ENCODE data around the gene PHOX2A. TPM values are rescaled to one million over a fixed set of nuclear protein-coding genes. Genes with fewer than 3 reads are reported as not detected.

The PHOX2A gene
- polyA plus RNA-seq, 3 donors: not detected

DNA sequence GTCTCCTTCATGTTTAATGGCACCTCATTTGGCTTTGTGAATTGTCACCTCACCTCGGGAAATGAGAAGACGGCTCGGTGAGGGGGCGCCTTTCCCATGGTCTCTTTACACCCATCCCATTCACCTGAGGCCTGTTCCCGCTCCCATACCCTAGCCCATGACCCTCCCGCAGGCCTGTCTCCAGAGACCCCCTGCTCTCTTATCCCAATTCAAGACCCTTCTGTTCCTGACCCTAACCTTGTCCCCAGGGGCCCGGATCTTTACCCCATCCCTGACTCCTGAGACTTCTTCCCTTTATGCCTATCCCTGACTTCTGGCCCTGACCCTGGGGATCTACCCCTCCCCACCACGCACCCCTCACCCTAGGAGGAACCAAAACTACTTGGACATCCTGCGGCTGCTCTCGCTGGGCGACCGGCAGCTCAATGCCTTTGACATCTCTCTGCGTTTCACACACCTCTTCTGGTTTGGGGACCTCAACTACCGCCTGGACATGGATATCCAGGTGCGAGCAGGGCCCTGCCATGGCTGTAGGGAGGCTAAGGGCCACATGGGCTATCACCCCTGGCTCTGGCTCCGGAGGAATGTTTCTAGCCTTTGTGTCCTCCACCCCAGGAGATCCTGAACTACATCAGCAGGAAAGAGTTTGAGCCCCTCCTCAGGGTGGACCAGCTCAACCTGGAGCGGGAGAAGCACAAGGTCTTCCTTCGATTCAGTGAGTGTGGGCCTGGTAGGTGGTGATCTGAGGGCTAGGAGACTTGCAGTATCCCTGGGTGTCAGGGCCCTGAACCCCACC, 11.5 kb downstream of the PHOX2A start:
- peaks cover 4% of the 10 kb centered on the region for H3K79me2 ChIP-seq (ENCODE audit: insufficient read depth, low read length)
- Mint-ChIP-seq H3K9me3 (no peaks in the 10 kb centered on the region), H3K36me3 (peaks cover 91 to 100% of the 10 kb centered on the region in 2 donors), H3K27ac (peak overlapping the region in 2 of 7 donors; percentile 55 to 87), H3K4me3 (no peak overlapping the region), H3K4me1 (peaks cover 26% of the 10 kb centered on the region), H3K27me3 (ENCODE audit: low read depth in 3 of 3) (peaks cover 2 to 4% (median 4%) of the 10 kb centered on the region in 3 donors)
- 86% methylated on average over 16 of the region's 18 CpGs for WGBS (ENCODE audit: insufficient coverage)
- no peak overlapping the region for H3K27ac ChIP-seq (ENCODE audit: low read depth in 1 of 2, low read length in 2 of 2)
- H3K4me3 ChIP-seq (replicated peaks in 1 of 3; ENCODE audit: low read depth in 2 of 3, low read length in 3 of 3): no peak overlapping the region
- H3K4me2 ChIP-seq (replicated peaks; ENCODE audit: extremely low read depth, low read length, poor library complexity, severe bottlenecking): no peak overlapping the region
- intact Hi-C loops (cut with micrococcal nuclease): no loop called here
- H3K9ac ChIP-seq (ENCODE audit: insufficient read depth, low read length, poor library complexity, severe bottlenecking): no peak overlapping the region
- no peaks in the 10 kb centered on the region for H3K4me1 ChIP-seq (ENCODE audit: control insufficient read depth in 1 of 2, insufficient read depth in 2 of 2, low read length in 2 of 2)
- DNase-seq: no peak
- no peaks in the 10 kb centered on the region for H3K27me3 ChIP-seq (ENCODE audit: control insufficient read depth in 2 of 2, insufficient read depth in 2 of 2, low read length in 2 of 2)
- TF ChIP-seq, protein P1, sequence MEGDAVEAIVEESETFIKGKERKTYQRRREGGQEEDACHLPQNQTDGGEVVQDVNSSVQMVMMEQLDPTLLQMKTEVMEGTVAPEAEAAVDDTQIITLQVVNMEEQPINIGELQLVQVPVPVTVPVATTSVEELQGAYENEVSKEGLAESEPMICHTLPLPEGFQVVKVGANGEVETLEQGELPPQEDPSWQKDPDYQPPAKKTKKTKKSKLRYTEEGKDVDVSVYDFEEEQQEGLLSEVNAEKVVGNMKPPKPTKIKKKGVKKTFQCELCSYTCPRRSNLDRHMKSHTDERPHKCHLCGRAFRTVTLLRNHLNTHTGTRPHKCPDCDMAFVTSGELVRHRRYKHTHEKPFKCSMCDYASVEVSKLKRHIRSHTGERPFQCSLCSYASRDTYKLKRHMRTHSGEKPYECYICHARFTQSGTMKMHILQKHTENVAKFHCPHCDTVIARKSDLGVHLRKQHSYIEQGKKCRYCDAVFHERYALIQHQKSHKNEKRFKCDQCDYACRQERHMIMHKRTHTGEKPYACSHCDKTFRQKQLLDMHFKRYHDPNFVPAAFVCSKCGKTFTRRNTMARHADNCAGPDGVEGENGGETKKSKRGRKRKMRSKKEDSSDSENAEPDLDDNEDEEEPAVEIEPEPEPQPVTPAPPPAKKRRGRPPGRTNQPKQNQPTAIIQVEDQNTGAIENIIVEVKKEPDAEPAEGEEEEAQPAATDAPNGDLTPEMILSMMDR (IDR thresholded peaks at IDR 0.05): no peak
- peaks cover 100% of the 10 kb centered on the region for H4K20me1 ChIP-seq (ENCODE audit: insufficient read depth, low read length)
- no peaks in the 10 kb centered on the region for H3K9me3 ChIP-seq (replicated peaks in 1 of 2; ENCODE audit: control insufficient read depth in 1 of 2, insufficient read depth in 1 of 2, low read length in 2 of 2)
- peaks cover 100% of the 10 kb centered on the region in 2 donors for H3K36me3 ChIP-seq (replicated peaks in 1 of 2; ENCODE audit: control insufficient read depth in 1 of 2, insufficient read depth in 2 of 2, low read length in 2 of 2)
- H2AFZ ChIP-seq (ENCODE audit: insufficient read depth, low read depth, low read length, poor library complexity, severe bottlenecking): no peak overlapping the region

- no peaks in the 10 kb centered on the region for H3K27me3 ChIP-seq (ENCODE audit: control insufficient read depth in 2 of 2, insufficient read depth in 2 of 2, low read length in 2 of 2)
- no peak overlapping the region for H2AFZ ChIP-seq (ENCODE audit: insufficient read depth, low read depth, low read length, poor library complexity, severe bottlenecking)
- peaks cover 30% of the 10 kb centered on the region for H3K4me1 Mint-ChIP-seq
- peaks cover 100% of the 10 kb centered on the region in 2 donors for H3K36me3 ChIP-seq (replicated peaks in 1 of 2; ENCODE audit: control insufficient read depth in 1 of 2, insufficient read depth in 2 of 2, low read length in 2 of 2)
- H4K20me1 ChIP-seq (ENCODE audit: insufficient read depth, low read length): peaks cover 100% of the 10 kb centered on the region
- peaks cover 12% of the 10 kb centered on the region for H3K79me2 ChIP-seq (ENCODE audit: insufficient read depth, low read length)
- H3K4me1 ChIP-seq (ENCODE audit: control insufficient read depth in 1 of 2, insufficient read depth in 2 of 2, low read length in 2 of 2): peaks cover 2 to 8% of the 10 kb centered on the region in 2 donors
- H3K4me3 ChIP-seq (replicated peaks in 1 of 3; ENCODE audit: low read depth in 2 of 3, low read length in 3 of 3): no peak overlapping the region
- DNase-seq: no peak
- no peaks in the 10 kb centered on the region for H3K9me3 ChIP-seq (replicated peaks in 1 of 2; ENCODE audit: control insufficient read depth in 1 of 2, insufficient read depth in 1 of 2, low read length in 2 of 2)
- no peaks in the 10 kb centered on the region for H3K9me3 Mint-ChIP-seq
- H3K4me2 ChIP-seq (replicated peaks; ENCODE audit: extremely low read depth, low read length, poor library complexity, severe bottlenecking): no peak overlapping the region
- peaks cover 89 to 100% of the 10 kb centered on the region in 2 donors for H3K36me3 Mint-ChIP-seq
- H3K27ac ChIP-seq (ENCODE audit: low read depth in 1 of 2, low read length in 2 of 2): peak overlapping the region in 1 of 2 donors; percentile 31
- 85% methylated on average over 5 of the region's 9 CpGs for WGBS (ENCODE audit: insufficient coverage)
- H3K4me3 Mint-ChIP-seq: no peak overlapping the region
- peak overlapping the region in 3 of 7 donors; percentile 5 to 87 (median 22) for H3K27ac Mint-ChIP-seq
- TF ChIP-seq, protein P1 (IDR thresholded peaks at IDR 0.05): no peak
- H3K27me3 Mint-ChIP-seq (ENCODE audit: low read depth in 3 of 3): peaks cover 0 to 2% (median 1%) of the 10 kb centered on the region in 3 donors
- intact Hi-C loops (cut with micrococcal nuclease): no loop called here
- H3K9ac ChIP-seq (ENCODE audit: insufficient read depth, low read length, poor library complexity, severe bottlenecking): no peak overlapping the region
These were observed 12.3 kb downstream of the PHOX2A start for GRCh38 chr11:72231396-72232259.
